ENCODE data around the gene APOH. TPM values are rescaled to one million over a fixed set of nuclear protein-coding genes. Genes with fewer than 3 reads are reported as not detected.

The APOH gene
- total RNA-seq, 4 donors from 2014 or later: 1.1 TPM; not detected in 3

DNA sequence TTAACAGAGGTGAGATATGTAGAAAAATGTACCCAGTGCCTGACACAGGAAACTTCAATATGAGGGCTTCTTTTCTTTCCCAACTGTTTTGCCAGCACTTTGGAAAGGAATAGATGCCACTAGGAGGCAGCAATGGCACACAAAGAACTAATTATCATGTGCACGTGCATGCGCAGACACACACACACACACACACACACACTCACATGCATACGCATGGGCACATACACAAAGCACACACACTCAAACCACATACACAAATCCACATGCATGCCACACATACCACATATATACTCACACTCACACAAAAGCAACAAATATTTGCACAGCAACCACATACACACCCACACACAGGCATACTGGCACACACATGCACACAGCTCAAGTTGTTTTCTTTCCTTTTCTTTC, 28.5 kb downstream of the APOH start:
- H3K4me1 ChIP-seq: no peaks in the 10 kb centered on the region
- DNase-seq: peak in 2 of 3 donors; percentile 31 to 70
- no peak overlapping the region for H3K4me3 ChIP-seq
- no peaks in the 10 kb centered on the region for H3K27me3 ChIP-seq
- H3K36me3 ChIP-seq: no peaks in the 10 kb centered on the region
- no peaks in the 10 kb centered on the region for H3K9me3 ChIP-seq
- TF ChIP-seq POLR2A (IDR thresholded peaks at IDR 0.05): no peak
- TF ChIP-seq, protein P1, sequence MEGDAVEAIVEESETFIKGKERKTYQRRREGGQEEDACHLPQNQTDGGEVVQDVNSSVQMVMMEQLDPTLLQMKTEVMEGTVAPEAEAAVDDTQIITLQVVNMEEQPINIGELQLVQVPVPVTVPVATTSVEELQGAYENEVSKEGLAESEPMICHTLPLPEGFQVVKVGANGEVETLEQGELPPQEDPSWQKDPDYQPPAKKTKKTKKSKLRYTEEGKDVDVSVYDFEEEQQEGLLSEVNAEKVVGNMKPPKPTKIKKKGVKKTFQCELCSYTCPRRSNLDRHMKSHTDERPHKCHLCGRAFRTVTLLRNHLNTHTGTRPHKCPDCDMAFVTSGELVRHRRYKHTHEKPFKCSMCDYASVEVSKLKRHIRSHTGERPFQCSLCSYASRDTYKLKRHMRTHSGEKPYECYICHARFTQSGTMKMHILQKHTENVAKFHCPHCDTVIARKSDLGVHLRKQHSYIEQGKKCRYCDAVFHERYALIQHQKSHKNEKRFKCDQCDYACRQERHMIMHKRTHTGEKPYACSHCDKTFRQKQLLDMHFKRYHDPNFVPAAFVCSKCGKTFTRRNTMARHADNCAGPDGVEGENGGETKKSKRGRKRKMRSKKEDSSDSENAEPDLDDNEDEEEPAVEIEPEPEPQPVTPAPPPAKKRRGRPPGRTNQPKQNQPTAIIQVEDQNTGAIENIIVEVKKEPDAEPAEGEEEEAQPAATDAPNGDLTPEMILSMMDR (IDR thresholded peaks at IDR 0.05): peak in 5 of 6 experiments; percentile 7 to 87 (median 82)
- H3K27ac ChIP-seq: no peak overlapping the region

- no peak for DNase-seq
- Histone ChIP-seq H3K27me3 (no peaks in the 10 kb centered on the region), H3K4me1 (no peaks in the 10 kb centered on the region), H3K27ac (no peak overlapping the region), H3K4me3 (no peak overlapping the region), H3K9me3 (no peaks in the 10 kb centered on the region), H3K36me3 (no peaks in the 10 kb centered on the region)
- TF ChIP-seq, protein P1 (IDR thresholded peaks at IDR 0.05): no peak
- TF ChIP-seq POLR2A (IDR thresholded peaks at IDR 0.05): no peak
Measured at GRCh38 chr17:66198242-66198641, 31.0 kb downstream of the APOH start.

GRCh38 chr17:66192378-66192687, 36.9 kb downstream of the APOH start:
- H3K36me3 ChIP-seq: no peaks in the 10 kb centered on the region
- H3K4me1 ChIP-seq: peaks cover 0 to 17% (median 0%) of the 10 kb centered on the region in 4 donors
- DNase-seq: no peak
- peak overlapping the region; percentile 63 to 95 (median 70) for H3K4me3 ChIP-seq
- no peak for TF ChIP-seq POLR2A (IDR thresholded peaks at IDR 0.05)
- TF ChIP-seq, protein P1 (IDR thresholded peaks at IDR 0.05): no peak
- peak overlapping the region; percentile 16 to 73 (median 48) for H3K27ac ChIP-seq
- no peaks in the 10 kb centered on the region for H3K9me3 ChIP-seq
- H3K27me3 ChIP-seq: no peaks in the 10 kb centered on the region

DNA sequence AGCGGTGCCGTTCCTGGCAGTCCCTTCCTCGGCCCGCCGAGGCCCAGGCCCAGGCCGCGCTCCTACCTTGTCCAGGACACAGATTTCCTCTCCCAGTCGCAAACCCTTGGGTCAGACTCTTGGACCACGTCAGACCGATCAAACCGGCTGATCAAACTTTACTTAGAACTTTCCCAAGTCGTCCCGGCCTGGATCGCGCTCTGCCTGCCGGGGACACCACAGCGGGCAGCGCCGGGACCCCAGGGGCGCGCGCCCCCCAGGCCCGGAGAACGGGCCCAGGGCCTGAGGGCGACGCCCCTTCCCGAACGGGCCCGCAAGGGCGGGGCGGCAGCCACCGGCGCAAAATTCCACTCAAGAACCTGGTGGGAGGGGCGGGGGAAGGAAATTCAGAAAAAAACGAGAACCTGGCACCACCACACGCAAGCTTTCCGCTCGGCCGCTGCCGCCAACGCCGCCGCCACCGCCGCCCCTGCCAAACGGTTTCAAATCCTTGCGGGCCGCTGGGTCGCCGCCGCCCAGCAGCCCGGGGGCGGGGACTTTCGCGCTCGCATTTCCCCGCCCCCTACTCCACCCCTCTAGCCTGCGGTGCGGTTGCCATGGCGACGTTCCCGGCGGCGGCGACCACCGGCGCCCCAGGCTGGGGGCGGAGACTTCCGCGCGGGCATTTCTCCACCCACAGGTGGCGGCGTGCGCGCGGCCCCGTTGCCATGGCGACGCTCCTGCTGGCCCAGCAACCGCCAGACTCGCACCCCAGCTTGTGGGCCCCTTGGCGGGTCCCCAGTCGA, 37.4 kb downstream of the APOH start, which contains the start of gene CEP112:
CEP112 (minus strand) TSS at position 541 of the 785 bp plus-strand sequence.
- Histone ChIP-seq H3K9me3 (no peaks in the 10 kb centered on the region), H3K36me3 (no peaks in the 10 kb centered on the region), H3K27me3 (no peaks in the 10 kb centered on the region), H3K4me3 (peak within 1 kb of the TSS; percentile 63 to 95 (median 70)), H3K4me1 (peaks cover 0 to 17% (median 0%) of the 10 kb centered on the region in 4 donors), H3K27ac (peak within 1 kb of the TSS; percentile 16 to 73 (median 48))
- TF ChIP-seq, protein P1 (IDR thresholded peaks at IDR 0.05): peak in 2 of 6 experiments; percentile 12 to 15
- no peak for TF ChIP-seq POLR2A (IDR thresholded peaks at IDR 0.05)
- peak; percentile 77 to 92 (median 85) for DNase-seq

- TF ChIP-seq, protein P1 (IDR thresholded peaks at IDR 0.05): no peak
- TF ChIP-seq POLR2A (IDR thresholded peaks at IDR 0.05): no peak
- H3K4me1 ChIP-seq: peaks cover 0 to 17% (median 0%) of the 10 kb centered on the region in 4 donors
- DNase-seq: no peak
- H3K27ac ChIP-seq: peak overlapping the region; percentile 16 to 73 (median 48)
- H3K27me3 ChIP-seq: no peaks in the 10 kb centered on the region
- H3K36me3 ChIP-seq: no peaks in the 10 kb centered on the region
- H3K9me3 ChIP-seq: no peaks in the 10 kb centered on the region
- peak overlapping the region; percentile 63 to 95 (median 70) for H3K4me3 ChIP-seq
Measured at GRCh38 chr17:66190738-66191592, 38.2 kb downstream of the APOH start.
